ENCODE results near the gene MAPT. TPM values are rescaled to one million over a fixed set of nuclear protein-coding genes. Genes with fewer than 3 reads are reported as not detected.

MAPT gene
- total and polyA plus RNA-seq, 4 donors, result 48.2 to 446 (median 261) TPM

- 94% methylated on average over 10 of the region's 12 CpGs for WGBS (ENCODE audit: insufficient coverage)
- H3K27me3 ChIP-seq (ENCODE audit: control insufficient read depth, insufficient read depth, low read length), result no peaks in the 10 kb centered on the region
- H3K4me3 ChIP-seq (ENCODE audit: low read depth, low read length), result no peak overlapping the region
- H3K27ac ChIP-seq (ENCODE audit: low read depth, low read length), result no peak overlapping the region
- H3K36me3 ChIP-seq (ENCODE audit: control insufficient read depth, insufficient read depth, low read length), result peaks cover 30% of the 10 kb centered on the region
- DNase-seq (ENCODE audit: low read depth in 4 of 6, low spot score in 6 of 6), result no peak
- H3K4me1 ChIP-seq (ENCODE audit: control insufficient read depth, insufficient read depth, low read length), result no peaks in the 10 kb centered on the region
- no peaks in the 10 kb centered on the region for H3K9me3 ChIP-seq (ENCODE audit: control insufficient read depth, insufficient read depth, low read length)
Measured at GRCh38 chr17:45962221-45962972, 68.0 kb downstream of the MAPT start.

DNA sequence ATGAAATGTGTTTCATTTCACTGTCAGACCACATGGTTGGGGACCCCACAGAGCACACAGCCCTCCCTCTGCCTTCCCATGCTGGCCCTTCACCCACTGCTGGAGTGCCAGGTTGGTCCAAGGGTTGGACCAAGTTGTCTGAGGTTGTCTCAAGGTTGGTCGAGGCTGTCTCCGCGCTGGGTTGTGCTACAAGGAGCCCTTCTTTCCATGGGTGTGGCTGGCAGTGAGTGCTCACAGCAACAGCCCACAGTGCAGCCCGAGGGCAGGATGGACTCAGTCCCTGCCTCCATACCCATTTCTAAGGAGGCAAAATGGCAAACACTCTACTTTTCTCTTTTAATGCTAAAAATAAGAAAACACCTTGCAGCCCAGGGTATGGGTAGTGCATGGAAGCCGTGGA, 68.9 kb downstream of the MAPT start:
- no peak for DNase-seq (ENCODE audit: low read depth in 4 of 6, low spot score in 6 of 6)
- no peaks in the 10 kb centered on the region for H3K27me3 ChIP-seq (ENCODE audit: control insufficient read depth, insufficient read depth, low read length)
- H3K27ac ChIP-seq (ENCODE audit: low read depth, low read length), result no peak overlapping the region
- no peaks in the 10 kb centered on the region for H3K9me3 ChIP-seq (ENCODE audit: control insufficient read depth, insufficient read depth, low read length)
- H3K36me3 ChIP-seq (ENCODE audit: control insufficient read depth, insufficient read depth, low read length), result peaks cover 35% of the 10 kb centered on the region
- H3K4me3 ChIP-seq (ENCODE audit: low read depth, low read length), result no peak overlapping the region
- no peaks in the 10 kb centered on the region for H3K4me1 ChIP-seq (ENCODE audit: control insufficient read depth, insufficient read depth, low read length)
- 86% methylated on average over 5 of the region's 5 CpGs for WGBS (ENCODE audit: insufficient coverage)

DNA sequence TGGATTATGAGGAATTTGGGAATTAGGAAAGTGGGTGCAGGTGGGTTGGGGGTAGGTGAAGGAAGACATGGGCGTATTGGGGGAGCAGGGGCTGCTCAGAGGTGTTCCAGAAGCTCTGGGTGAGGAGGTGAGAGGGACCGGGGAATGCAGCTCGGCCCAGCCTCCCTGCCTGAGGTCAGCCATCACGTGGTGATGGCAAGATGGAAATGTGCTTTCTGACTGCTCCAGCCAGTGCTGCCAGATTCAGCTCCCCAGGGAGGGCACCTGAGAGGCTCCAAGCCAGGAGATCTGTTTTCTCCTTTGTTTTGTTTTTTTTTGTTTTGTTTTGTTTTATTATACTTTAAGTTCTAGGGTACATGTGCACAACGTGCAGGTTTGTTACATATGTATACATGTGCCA, 69.5 kb downstream of the MAPT start:
- WGBS (ENCODE audit: insufficient coverage), result 67% methylated on average over 4 of the region's 5 CpGs
- peaks cover 39% of the 10 kb centered on the region for H3K36me3 ChIP-seq (ENCODE audit: control insufficient read depth, insufficient read depth, low read length)

GRCh38 chr17:45964634-45965033, 70.3 kb downstream of the MAPT start:
- Histone ChIP-seq H3K9me3 (ENCODE audit: control insufficient read depth, insufficient read depth, low read length) (no peaks in the 10 kb centered on the region), H3K36me3 (ENCODE audit: control insufficient read depth, insufficient read depth, low read length) (peaks cover 42% of the 10 kb centered on the region), H3K27me3 (ENCODE audit: control insufficient read depth, insufficient read depth, low read length) (no peaks in the 10 kb centered on the region), H3K27ac (ENCODE audit: low read depth, low read length) (no peak overlapping the region), H3K4me3 (ENCODE audit: low read depth, low read length) (no peak overlapping the region), H3K4me1 (ENCODE audit: control insufficient read depth, insufficient read depth, low read length) (no peaks in the 10 kb centered on the region)
- DNase-seq (ENCODE audit: low read depth in 4 of 6, low spot score in 6 of 6), result no peak
- 60% methylated on average over 1 of the region's 4 CpGs for WGBS (ENCODE audit: insufficient coverage)

More for the DNA sequence above, 69.5 kb downstream of the MAPT start:
- Histone ChIP-seq H3K27ac (ENCODE audit: low read depth, low read length) (no peak overlapping the region), H3K4me3 (ENCODE audit: low read depth, low read length) (no peak overlapping the region), H3K27me3 (ENCODE audit: control insufficient read depth, insufficient read depth, low read length) (no peaks in the 10 kb centered on the region), H3K9me3 (ENCODE audit: control insufficient read depth, insufficient read depth, low read length) (no peaks in the 10 kb centered on the region), H3K4me1 (ENCODE audit: control insufficient read depth, insufficient read depth, low read length) (no peaks in the 10 kb centered on the region)
- no peak for DNase-seq (ENCODE audit: low read depth in 4 of 6, low spot score in 6 of 6)

- peak in 2 of 6 donors; percentile 54 to 87 for DNase-seq (ENCODE audit: low read depth in 4 of 6, low spot score in 6 of 6)
- Histone ChIP-seq H3K36me3 (ENCODE audit: control insufficient read depth, insufficient read depth, low read length) (peaks cover 51% of the 10 kb centered on the region), H3K27me3 (ENCODE audit: control insufficient read depth, insufficient read depth, low read length) (no peaks in the 10 kb centered on the region), H3K4me3 (ENCODE audit: low read depth, low read length) (no peak overlapping the region), H3K27ac (ENCODE audit: low read depth, low read length) (no peak overlapping the region), H3K9me3 (ENCODE audit: control insufficient read depth, insufficient read depth, low read length) (no peaks in the 10 kb centered on the region), H3K4me1 (ENCODE audit: control insufficient read depth, insufficient read depth, low read length) (no peaks in the 10 kb centered on the region)
- 50% methylated on average over 4 of the region's 4 CpGs for WGBS (ENCODE audit: insufficient coverage)
Measured at GRCh38 chr17:45965812-45966211, 71.5 kb downstream of the MAPT start.

- no CpG with 5 or more reads among the region's 2 CpGs for WGBS (ENCODE audit: insufficient coverage)
- peak in 1 of 6 donors; percentile 68 for DNase-seq (ENCODE audit: low read depth in 4 of 6, low spot score in 6 of 6)
- no peak overlapping the region for H3K27ac ChIP-seq (ENCODE audit: low read depth, low read length)
- H3K27me3 ChIP-seq (ENCODE audit: control insufficient read depth, insufficient read depth, low read length), result no peaks in the 10 kb centered on the region
- H3K4me1 ChIP-seq (ENCODE audit: control insufficient read depth, insufficient read depth, low read length), result no peaks in the 10 kb centered on the region
- no peak overlapping the region for H3K4me3 ChIP-seq (ENCODE audit: low read depth, low read length)
- H3K36me3 ChIP-seq (ENCODE audit: control insufficient read depth, insufficient read depth, low read length), result peaks cover 52% of the 10 kb centered on the region
- H3K9me3 ChIP-seq (ENCODE audit: control insufficient read depth, insufficient read depth, low read length), result no peaks in the 10 kb centered on the region
Measured at GRCh38 chr17:45966606-45967280, 72.4 kb downstream of the MAPT start.

DNA sequence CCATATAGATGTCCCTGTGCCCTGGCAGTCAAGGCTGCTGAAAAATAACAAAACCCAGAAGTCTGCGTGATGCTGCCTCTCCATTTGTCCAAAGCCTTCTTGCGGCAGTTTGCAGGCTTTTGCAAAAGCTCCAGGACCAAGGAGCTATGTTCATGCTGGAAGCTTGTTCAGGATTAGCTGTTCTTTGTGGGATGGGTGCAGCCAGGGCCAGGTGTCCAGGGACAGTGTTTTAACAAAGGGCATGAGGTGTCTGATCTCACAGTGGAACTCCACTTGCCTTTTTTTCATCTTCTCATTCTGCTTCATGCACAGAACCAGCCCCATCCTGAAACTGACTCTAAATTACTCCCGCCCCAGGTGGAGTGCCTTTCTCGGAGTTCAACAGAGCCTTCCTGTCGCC, 73.0 kb downstream of the MAPT start:
- WGBS (ENCODE audit: insufficient coverage), result 89% methylated on average over 5 of the region's 5 CpGs
- Histone ChIP-seq H3K4me3 (ENCODE audit: low read depth, low read length) (no peak overlapping the region), H3K4me1 (ENCODE audit: control insufficient read depth, insufficient read depth, low read length) (no peaks in the 10 kb centered on the region), H3K9me3 (ENCODE audit: control insufficient read depth, insufficient read depth, low read length) (no peaks in the 10 kb centered on the region), H3K27ac (ENCODE audit: low read depth, low read length) (no peak overlapping the region), H3K36me3 (ENCODE audit: control insufficient read depth, insufficient read depth, low read length) (peaks cover 52% of the 10 kb centered on the region), H3K27me3 (ENCODE audit: control insufficient read depth, insufficient read depth, low read length) (no peaks in the 10 kb centered on the region)
- no peak for DNase-seq (ENCODE audit: low read depth in 4 of 6, low spot score in 6 of 6)

- H3K9me3 ChIP-seq (ENCODE audit: control insufficient read depth, insufficient read depth, low read length), result no peaks in the 10 kb centered on the region
- peaks cover 49% of the 10 kb centered on the region for H3K36me3 ChIP-seq (ENCODE audit: control insufficient read depth, insufficient read depth, low read length)
- 100% methylated on average over 1 of the region's 2 CpGs for WGBS (ENCODE audit: insufficient coverage)
- no peaks in the 10 kb centered on the region for H3K4me1 ChIP-seq (ENCODE audit: control insufficient read depth, insufficient read depth, low read length)
- no peak overlapping the region for H3K4me3 ChIP-seq (ENCODE audit: low read depth, low read length)
- H3K27ac ChIP-seq (ENCODE audit: low read depth, low read length), result no peak overlapping the region
- no peaks in the 10 kb centered on the region for H3K27me3 ChIP-seq (ENCODE audit: control insufficient read depth, insufficient read depth, low read length)
- no peak for DNase-seq (ENCODE audit: low read depth in 4 of 6, low spot score in 6 of 6)
Measured at GRCh38 chr17:45968732-45969131, 74.4 kb downstream of the MAPT start.

DNA sequence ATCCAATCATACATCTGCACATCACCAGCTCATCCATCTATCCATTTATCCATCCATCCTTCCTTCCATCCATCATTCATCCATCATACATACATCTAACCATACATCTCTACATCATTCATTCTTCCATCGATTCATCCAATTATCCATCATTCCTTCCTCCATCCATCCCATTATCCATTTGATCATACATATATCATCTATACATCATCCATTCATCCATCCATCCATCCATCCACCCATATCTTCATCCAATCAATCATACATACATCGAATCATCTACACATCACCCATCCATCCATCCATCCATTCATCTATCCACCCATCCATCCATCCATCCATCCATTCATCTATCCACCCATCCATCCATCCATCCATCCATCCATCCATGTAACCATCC, 75.4 kb downstream of the MAPT start:
- WGBS (ENCODE audit: insufficient coverage), result 90% methylated on average over 2 of the region's 2 CpGs
- Histone ChIP-seq H3K27ac (ENCODE audit: low read depth, low read length) (no peak overlapping the region), H3K27me3 (ENCODE audit: control insufficient read depth, insufficient read depth, low read length) (no peaks in the 10 kb centered on the region), H3K4me3 (ENCODE audit: low read depth, low read length) (no peak overlapping the region), H3K9me3 (ENCODE audit: control insufficient read depth, insufficient read depth, low read length) (no peaks in the 10 kb centered on the region), H3K4me1 (ENCODE audit: control insufficient read depth, insufficient read depth, low read length) (no peaks in the 10 kb centered on the region), H3K36me3 (ENCODE audit: control insufficient read depth, insufficient read depth, low read length) (peaks cover 51% of the 10 kb centered on the region)
- no peak for DNase-seq (ENCODE audit: low read depth in 4 of 6, low spot score in 6 of 6)

DNA sequence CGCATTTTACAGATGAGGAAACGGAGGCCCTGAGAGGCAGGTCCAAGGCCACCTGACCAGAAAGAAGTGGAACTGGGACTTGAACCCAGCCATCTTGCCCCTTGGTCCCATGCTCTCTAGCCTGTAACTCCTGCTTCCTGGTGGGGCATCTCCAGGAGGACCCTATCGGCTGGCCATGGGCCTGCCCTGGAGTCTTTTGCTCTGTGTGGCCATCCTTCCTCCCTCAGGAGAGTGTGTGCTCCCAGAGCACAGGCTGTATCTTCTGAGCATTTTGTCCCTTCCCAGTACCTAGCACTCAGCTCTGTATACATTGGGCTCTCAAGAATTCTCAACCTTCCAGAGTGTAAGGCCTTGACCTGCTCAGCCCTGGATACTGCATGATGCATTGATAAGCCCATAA, 76.3 kb downstream of the MAPT start:
- no peak overlapping the region for H3K4me3 ChIP-seq (ENCODE audit: low read depth, low read length)
- no peaks in the 10 kb centered on the region for H3K27me3 ChIP-seq (ENCODE audit: control insufficient read depth, insufficient read depth, low read length)
- peaks cover 56% of the 10 kb centered on the region for H3K36me3 ChIP-seq (ENCODE audit: control insufficient read depth, insufficient read depth, low read length)
- no peaks in the 10 kb centered on the region for H3K4me1 ChIP-seq (ENCODE audit: control insufficient read depth, insufficient read depth, low read length)
- no peak overlapping the region for H3K27ac ChIP-seq (ENCODE audit: low read depth, low read length)
- WGBS (ENCODE audit: insufficient coverage), result 100% methylated on average over 3 of the region's 3 CpGs
- no peak for DNase-seq (ENCODE audit: low read depth in 4 of 6, low spot score in 6 of 6)
- no peaks in the 10 kb centered on the region for H3K9me3 ChIP-seq (ENCODE audit: control insufficient read depth, insufficient read depth, low read length)
